GM12878 (cell line): ENCODE measurements around the gene EID1. TPM values are rescaled to one million over a fixed set of nuclear protein-coding genes. Genes with fewer than 3 reads are reported as not detected.
A peak's percentile ranks its signal among the peaks of the same experiment; 100 is the strongest.

ENCODE experiments used
- ATAC-seq: fragments of 200-7000 bp; cut with Tn5 transposase; 3 replicates; pipeline ENCODE4 v1.9.1; 2020; ENCODE audit warnings: mild to moderate bottlenecking, moderate library complexity
- BruUV-seq: library from RNA; stranded (reverse); fragments of 400-500 nt; replicated peaks from 2 replicates; lab custom pipeline; 2021; lab: Mats Ljungman, UMichigan
- CTCF ChIA-PET: fragments of 300-600 bp; sonication (Branson Sonifier 250); formaldehyde crosslinking; extraction: SDS; loops from one replicate; lab custom pipeline; 2021; ENCODE audit warnings: inconsistent platforms; lab: Yijun Ruan, JAX
- POLR2A ChIA-PET: fragments of 350-600 bp; formaldehyde crosslinking; extraction: SDS; loops from one replicate; lab custom pipeline; 2021; ENCODE audit warnings: inconsistent platforms; lab: Charles Lee
- RAD21 ChIA-PET: fragments of 300-600 bp; sonication (Branson Sonifier 250); formaldehyde crosslinking; loops from one replicate; lab custom pipeline; 2023; ENCODE audit warnings: antibody characterized with exemption; ENCODE audit not compliant: unreplicated experiment; lab: Charles Lee
- SMC1A ChIA-PET: fragments of 300-600 bp; sonication (Branson Sonifier 250); formaldehyde crosslinking; loops from one replicate; lab custom pipeline; 2023; ENCODE audit not compliant: unreplicated experiment, uncharacterized antibody; lab: Charles Lee
- DNase-seq: peaks from one replicate; pipeline ENCODE4 v3.0.0-alpha.2; 2011; ENCODE audit warnings: low read depth, low spot score
- FAIRE-seq: peaks from 3 replicates; lab custom pipeline; 2011; peaks lifted over from hg19 to GRCh38; lab: Jason Lieb, UNC
- H2AFZ ChIP-seq: 2 replicates; pipeline ENCODE4 v1.6.0; 2011; ENCODE audit warnings: low read depth, low read length, control low read depth; ENCODE audit not compliant: control insufficient read depth
- H3K27ac ChIP-seq: 2 replicates; pipeline ENCODE4 v1.5.1; 2011; ENCODE audit warnings: control low read depth; ENCODE audit not compliant: control insufficient read depth, insufficient read depth
- H3K27me3 ChIP-seq, 2 experiments: replicated peaks in 1 of 2; 2 replicates each; pipeline versions ENCODE4 v1.6.0 to v1.6.1; 2011; ENCODE audit warnings: low read length in 1 of 2; ENCODE audit not compliant: control insufficient read depth in 2 of 2, insufficient read depth in 2 of 2
- H3K36me3 ChIP-seq, 2 experiments: 2 replicates each; pipeline ENCODE4 v1.5.1; 2011; ENCODE audit warnings: low read length in 1 of 2; ENCODE audit not compliant: control insufficient read depth in 2 of 2, insufficient read depth in 2 of 2
- H3K4me1 ChIP-seq: 2 replicates; pipeline ENCODE4 v1.6.1; 2011; ENCODE audit warnings: mild to moderate bottlenecking, low read length, moderate library complexity, mixed read lengths; ENCODE audit not compliant: control insufficient read depth, insufficient read depth
- H3K4me2 ChIP-seq: 2 replicates; pipeline ENCODE4 v1.6.0; 2011; ENCODE audit warnings: control low read depth; ENCODE audit not compliant: control insufficient read depth, insufficient read depth
- H3K4me3 ChIP-seq: fragments of 200-600 bp; sonication (generic); 2 replicates; pipeline ENCODE4 v1.5.1; 2016
- H3K79me2 ChIP-seq: 2 replicates; pipeline ENCODE4 v1.6.0; 2011; ENCODE audit warnings: low read length; ENCODE audit not compliant: control insufficient read depth, insufficient read depth
- H3K9ac ChIP-seq: 2 replicates; pipeline ENCODE4 v1.8.0; 2011; ENCODE audit warnings: low read length, control low read depth, mixed read lengths; ENCODE audit not compliant: control insufficient read depth, insufficient read depth
- H3K9me3 ChIP-seq: replicated peaks from 3 replicates; pipeline ENCODE4 v1.5.1; 2011; ENCODE audit warnings: mild to moderate bottlenecking, low read length; ENCODE audit not compliant: control insufficient read depth, insufficient read depth
- H4K20me1 ChIP-seq: 2 replicates; pipeline ENCODE4 v1.6.0; 2011; ENCODE audit not compliant: control insufficient read depth, insufficient read depth
- BHLHE40 ChIP-seq, 2 experiments: fragments of 450-650 bp in 1 of 2; IDR thresholded peaks; 2 replicates each; pipeline ENCODE4 v1.6.1; 2011 to 2017; ENCODE audit warnings: low read depth in 2 of 2, borderline replicate concordance in 1 of 2, improper control_type of control experiment in 1 of 2, low read length in 1 of 2, mild to moderate bottlenecking in 1 of 2
- WGBS: methylation state at CpG from one replicate; pipeline ENCODE4 v1.1.6; 2016; ENCODE audit warnings: low lambda C conversion rate; ENCODE audit not compliant: insufficient replicate concordance, insufficient coverage; ENCODE audit errors: missing lambda C conversion rate; 5-methylcytosine and 5-hydroxymethylcytosine counted together
- in situ Hi-C: fragments of 300-500 bp; cut with MboI; formaldehyde crosslinking; loops from 9 replicates; pipeline ENCODE4 v1.14.3; 2018; ENCODE audit warnings: mixed read lengths
- intact Hi-C: fragments of 100-400 bp; cut with micrococcal nuclease; formaldehyde crosslinking; loops from one replicate; pipeline ENCODE4 v1.14.2; 2022; ENCODE audit not compliant: unreplicated experiment
- polyA plus RNA-seq, 11 experiments: library from polyadenylated mRNA; depleted of rRNA in 4 of 11; unstranded in 6 of 11; stranded (reverse) in 5 of 11; fragments of >200 nt; fragmentation: Nextera tagmentation in 4 of 11; fragmentation: Illumina TruSeq in 1 of 11; extraction: Ambion mirVana in 4 of 11; extraction: Trizol in 1 of 11; gene quantifications; 1 replicate in 1 of 11; 2 replicates in 10 of 11; pipeline versions ENCODE4 v1.2.1 to v1.2.3, GENCODE V29; 2011 to 2016; ENCODE audit warnings: inconsistent platforms in 2 of 11, missing spikeins in 2 of 11, low read depth in 1 of 11
- total RNA-seq, 4 experiments: library from RNA; depleted of rRNA in 3 of 4; stranded (reverse); fragments of >200 nt in 3 of 4; fragmentation: Illumina TruSeq in 1 of 4; extraction: Trizol in 1 of 4; gene quantifications; 2 replicates each; pipeline versions ENCODE4 v1.2.1 to v1.2.3, GENCODE V29; 2013 to 2021
- TF ChIP-seq, protein P1 (sequence below): IDR thresholded peaks from 2 replicates; pipeline ENCODE4 v1.6.1; 2012; ENCODE audit warnings: low read depth, low read length, improper control_type of control experiment

Gene EID1
- total and polyA plus RNA-seq, 10 of the 15 experiments (the other 5 are each of a cell fraction or from before 2014, with no cell fraction given): 45.6 to 210 (median 124) TPM

DNA sequence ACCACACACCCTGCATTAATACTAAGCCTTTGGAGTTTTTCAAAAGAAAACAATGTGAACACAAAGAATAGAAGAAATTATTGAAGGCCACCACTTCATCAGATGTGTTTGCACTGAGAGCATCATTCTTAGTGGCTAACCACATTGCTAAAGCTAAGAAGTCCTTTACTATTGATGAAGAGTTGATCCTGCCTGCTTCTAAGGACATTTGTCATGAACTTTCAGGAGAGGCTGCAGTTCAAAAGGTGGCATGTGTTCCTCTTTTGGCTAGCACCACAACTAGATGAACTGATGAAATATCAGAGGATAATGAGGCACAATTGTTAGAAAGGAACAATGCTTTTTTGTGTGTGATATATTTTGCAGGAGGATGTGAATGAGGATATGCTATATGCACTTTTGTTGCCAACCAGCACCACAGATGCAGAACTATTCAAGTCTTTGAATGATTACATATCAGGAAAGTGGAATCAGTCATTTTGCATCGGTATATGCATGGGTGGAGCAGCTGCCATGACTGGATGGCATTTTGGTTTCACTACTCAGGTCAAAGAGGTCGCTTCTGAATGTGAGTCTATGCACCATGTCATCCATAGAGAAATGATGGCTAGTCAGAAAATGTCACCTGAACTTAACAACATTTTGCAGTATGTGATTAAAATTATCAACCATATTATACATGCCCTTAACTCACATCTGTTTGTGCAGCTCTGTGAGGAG lies 2.5 kb upstream of the EID1 start:
- H3K4me3 ChIP-seq: no peak overlapping the region
- no peak for DNase-seq
- ChIA-PET SMC1A (interaction anchor here (0.7 to 1.9 kb wide), 4 partner anchors 10 to 89 kb away, joined by 3 to 4 read pairs (median 4); no protein-coding TSS in a partner anchor), POLR2A (interaction anchor here (0.7 to 1.1 kb wide), 2 partner anchors 8 to 10 kb away, joined by 3 read pairs; no protein-coding TSS in a partner anchor), RAD21 (interaction anchor here (0.9 to 2.0 kb wide), 3 partner anchors 88 to 100 kb away, joined by 3 to 5 read pairs (median 3); partner anchors contain the start of gene SHC4), CTCF (interaction anchor here (1.3 to 1.8 kb wide), 3 partner anchors 13 to 270 kb away, joined by 3 to 6 read pairs (median 6); no protein-coding TSS in a partner anchor)
- no peak overlapping the region for H3K4me2 ChIP-seq
- H3K4me1 ChIP-seq: peaks cover 4% of the 10 kb centered on the region
- H3K27ac ChIP-seq: no peak overlapping the region
- no peaks in the 10 kb centered on the region for H3K9me3 ChIP-seq
- no peak overlapping the region for H3K9ac ChIP-seq
- H3K79me2 ChIP-seq: peaks cover 24% of the 10 kb centered on the region
- intact Hi-C loops (no loop called here), in situ Hi-C loops (loop anchor here (10.0 kb wide), 1 partner anchor 749 kb away; the partner anchor contains the start of genes DTWD1 and FAM227B)
- H3K36me3 ChIP-seq: no peaks in the 10 kb centered on the region
- no peak for TF ChIP-seq BHLHE40 (IDR thresholded peaks at IDR 0.05; ENCODE audit: borderline replicate concordance in 1 of 2, low read depth in 2 of 2, low read length in 1 of 2)
- TF ChIP-seq, protein P1, sequence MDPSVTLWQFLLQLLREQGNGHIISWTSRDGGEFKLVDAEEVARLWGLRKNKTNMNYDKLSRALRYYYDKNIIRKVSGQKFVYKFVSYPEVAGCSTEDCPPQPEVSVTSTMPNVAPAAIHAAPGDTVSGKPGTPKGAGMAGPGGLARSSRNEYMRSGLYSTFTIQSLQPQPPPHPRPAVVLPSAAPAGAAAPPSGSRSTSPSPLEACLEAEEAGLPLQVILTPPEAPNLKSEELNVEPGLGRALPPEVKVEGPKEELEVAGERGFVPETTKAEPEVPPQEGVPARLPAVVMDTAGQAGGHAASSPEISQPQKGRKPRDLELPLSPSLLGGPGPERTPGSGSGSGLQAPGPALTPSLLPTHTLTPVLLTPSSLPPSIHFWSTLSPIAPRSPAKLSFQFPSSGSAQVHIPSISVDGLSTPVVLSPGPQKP: no peak
- no peaks in the 10 kb centered on the region; the same call in 1 of the 2 replicates for H4K20me1 ChIP-seq
- ATAC-seq: peak; percentile 8
- H2AFZ ChIP-seq: no peak overlapping the region
- no peak for FAIRE-seq
- H3K27me3 ChIP-seq: no peaks in the 10 kb centered on the region
- no TSS peak for BruUV-seq
- WGBS: 0% methylated on average over 2 of the region's 2 CpGs
